GM18505 (cell line): ENCODE data around the gene ISYNA1.

ENCODE experiments used
- ATAC-seq: cut with Tn5 transposase; IDR thresholded peaks from one replicate; pipeline ENCODE4 v1.9.1; 2021; ENCODE audit not compliant: unreplicated experiment
- POLR2A ChIP-seq: IDR thresholded peaks from 4 replicates; pipeline ENCODE4 v1.6.1; 2011; ENCODE audit warnings: borderline replicate concordance; ENCODE audit not compliant: insufficient read depth, insufficient read length; ENCODE audit errors: extremely low read depth

The ISYNA1 gene

GRCh38 chr19:18390065-18390907, 47.6 kb downstream of the ISYNA1 start:
- no peak for ATAC-seq
- TF ChIP-seq POLR2A: no peak

GRCh38 chr19:18389726-18390064, 48.2 kb downstream of the ISYNA1 start:
- no peak for ATAC-seq
- TF ChIP-seq POLR2A: no peak

- no peak for ATAC-seq
- TF ChIP-seq POLR2A: no peak
These were observed 48.8 kb downstream of the ISYNA1 start for GRCh38 chr19:18388960-18389725.

- peak; percentile 78 for ATAC-seq
- no peak for TF ChIP-seq POLR2A
These were observed 49.6 kb downstream of the ISYNA1 start for GRCh38 chr19:18388100-18388959.

GRCh38 chr19:18386543-18387271, 51.2 kb downstream of the ISYNA1 start:
- no peak for ATAC-seq
- TF ChIP-seq POLR2A: no peak

DNA sequence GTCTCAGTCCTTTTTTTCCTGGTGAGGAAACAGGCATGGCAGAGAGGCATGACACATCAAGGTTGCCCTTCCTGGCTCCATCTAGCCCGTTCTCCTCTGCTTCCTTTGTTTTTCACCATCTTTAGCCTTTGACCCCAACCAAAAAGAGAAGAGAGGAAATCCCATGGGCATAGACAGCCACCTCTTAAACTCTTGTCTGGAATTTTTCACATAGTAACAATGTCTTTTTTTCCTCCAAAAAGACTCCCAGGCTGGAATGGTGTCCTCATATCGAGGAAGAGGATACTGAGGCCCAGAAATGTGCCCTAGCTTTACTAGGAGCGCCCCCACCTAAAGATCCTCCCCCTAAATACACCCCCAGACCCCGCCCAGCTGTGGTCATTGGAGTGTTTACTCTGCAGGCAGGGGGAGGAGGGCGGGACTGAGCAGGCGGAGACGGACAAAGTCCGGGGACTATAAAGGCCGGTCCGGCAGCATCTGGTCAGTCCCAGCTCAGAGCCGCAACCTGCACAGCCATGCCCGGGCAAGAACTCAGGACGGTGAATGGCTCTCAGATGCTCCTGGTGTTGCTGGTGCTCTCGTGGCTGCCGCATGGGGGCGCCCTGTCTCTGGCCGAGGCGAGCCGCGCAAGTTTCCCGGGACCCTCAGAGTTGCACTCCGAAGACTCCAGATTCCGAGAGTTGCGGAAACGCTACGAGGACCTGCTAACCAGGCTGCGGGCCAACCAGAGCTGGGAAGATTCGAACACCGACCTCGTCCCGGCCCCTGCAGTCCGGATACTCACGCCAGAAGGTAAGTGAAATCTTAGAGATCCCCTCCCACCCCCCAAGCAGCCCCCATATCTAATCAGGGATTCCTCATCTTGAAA, 52.0 kb downstream of the ISYNA1 start, which contains the start of gene GDF15:
Gene GDF15, plus strand, starts transcription at position 484 of the 868 bp plus-strand sequence. Its CDS starts 32 bp downstream, at position 516.
- no peak for ATAC-seq
- peak; percentile 41 for TF ChIP-seq POLR2A

GRCh38 chr19:18385359-18385674, 52.6 kb downstream of the ISYNA1 start:
- no peak for ATAC-seq
- TF ChIP-seq POLR2A: no peak

DNA sequence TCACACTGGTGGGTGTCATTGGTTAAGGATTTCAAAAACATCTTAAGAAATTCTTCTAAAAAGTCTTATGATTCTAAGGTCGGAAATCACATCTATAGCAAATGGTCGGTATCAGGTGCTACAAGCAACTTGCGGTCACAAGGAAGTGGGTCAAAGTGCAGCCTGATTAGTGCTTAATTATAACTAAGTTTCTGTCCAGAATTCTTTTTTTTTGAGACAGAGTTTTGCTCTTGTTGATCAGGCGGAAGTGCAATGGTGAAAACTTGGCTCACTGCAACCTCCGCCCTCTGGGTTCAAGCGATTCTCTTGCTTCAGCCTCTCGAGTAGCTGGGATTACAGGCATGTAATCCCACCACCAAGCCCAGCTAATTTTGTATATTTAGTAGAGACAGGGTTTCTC, 53.2 kb downstream of the ISYNA1 start:
- no peak for TF ChIP-seq POLR2A
- no peak for ATAC-seq
